Right lung (tissue), 5 donors: Measurements from ENCODE around the gene SLC43A1. TPM values are rescaled to one million over a fixed set of nuclear protein-coding genes. Genes with fewer than 3 reads are reported as not detected.
"Not testable (repeated sequence)": the region's sequence is repeated elsewhere in the genome, so short reads cannot be mapped to it uniquely, and the experiment has no call there.

Experiments used
- DNase-seq, 2 donors: peaks; one replicate each; pipeline ENCODE4 v3.0.0-alpha.2; 2013
- polyA plus RNA-seq, 5 donors: library from polyadenylated mRNA; unstranded; fragments of 120-200 nt; gene quantifications; one replicate each; pipeline versions ENCODE4 v1.2.1 to v1.2.3, GENCODE V29; 2013; ENCODE audit warnings: inconsistent platforms in 1 of 5, low replicate concordance in 1 of 5; ENCODE audit not compliant: insufficient read length in 5 of 5, insufficient read depth in 1 of 5

Gene SLC43A1
- polyA plus RNA-seq, 5 donors = 11.6 to 18.5 (median 16.7) TPM

GRCh38 chr11:57460758-57461749 is 54.4 kb downstream of the SLC43A1 start:
- no peak for DNase-seq

- DNase-seq = peak in 1 of 2 donors; percentile 42
Observed at GRCh38 chr11:57460022-57460757, 55.3 kb downstream of the SLC43A1 start, which contains the start of gene RTN4RL2. TSS of gene RTN4RL2 (plus strand) at chr11:57460528. CDS start at chr11:57460866, 338 bp downstream.

GRCh38 chr11:57459164-57460021 is 56.1 kb downstream of the SLC43A1 start:
- no peak for DNase-seq

GRCh38 chr11:57458410-57459163 is 56.9 kb downstream of the SLC43A1 start:
- no peak for DNase-seq

- no peak for DNase-seq
Observed at GRCh38 chr11:57458060-57458409, 57.5 kb downstream of the SLC43A1 start.

DNA sequence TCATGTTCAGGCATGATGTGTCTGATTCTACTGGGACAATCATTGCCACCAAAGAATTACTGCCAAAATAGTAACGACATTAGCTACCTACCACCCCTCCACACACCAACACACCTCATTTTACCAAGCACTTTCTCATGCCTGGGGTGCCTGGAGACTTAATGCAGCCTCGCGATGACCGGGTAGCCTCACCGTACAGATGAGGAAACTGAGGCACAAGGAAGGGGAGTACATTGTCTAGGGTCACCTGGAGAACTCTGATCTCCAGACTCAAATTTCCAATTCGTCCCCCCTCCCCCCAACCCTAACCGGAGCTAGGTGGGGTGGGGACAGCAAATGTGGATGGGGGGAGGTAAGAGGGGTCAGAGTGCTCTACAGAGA is 57.9 kb downstream of the SLC43A1 start:
- no peak for DNase-seq

- DNase-seq = peak; percentile 74 to 82
Observed at GRCh38 chr11:57456960-57457642, 58.4 kb downstream of the SLC43A1 start.

DNA sequence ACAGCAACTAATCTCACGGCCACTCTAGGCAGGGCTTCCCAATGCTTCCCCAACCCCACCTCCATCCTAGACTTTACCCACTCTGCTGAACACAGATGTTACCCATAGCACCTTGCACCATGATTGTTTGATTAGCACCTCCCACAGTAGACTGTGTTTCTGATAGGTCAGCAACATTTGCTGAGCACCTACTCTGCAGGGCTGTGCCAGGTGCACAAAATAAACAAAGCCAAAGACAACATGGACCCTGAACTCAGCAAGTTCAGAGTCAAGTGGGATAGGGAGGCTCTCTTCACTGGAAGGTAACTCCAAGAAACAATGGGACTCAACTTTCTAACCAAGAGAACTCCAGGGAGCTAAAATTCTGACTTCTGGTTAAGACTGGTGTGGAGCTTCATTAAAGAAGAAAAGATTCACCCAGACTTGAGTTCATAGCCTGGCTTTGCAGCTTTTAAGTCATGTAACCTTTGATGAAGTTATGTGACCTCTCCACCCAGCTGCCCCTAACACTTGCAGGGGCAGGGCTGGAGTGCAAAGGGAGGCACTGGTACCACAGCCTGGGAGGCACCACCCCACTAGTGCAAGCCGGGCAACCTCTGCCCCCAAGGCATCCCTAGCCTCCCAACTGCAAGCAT is 61.8 kb downstream of the SLC43A1 start:
- DNase-seq = no peak

DNA sequence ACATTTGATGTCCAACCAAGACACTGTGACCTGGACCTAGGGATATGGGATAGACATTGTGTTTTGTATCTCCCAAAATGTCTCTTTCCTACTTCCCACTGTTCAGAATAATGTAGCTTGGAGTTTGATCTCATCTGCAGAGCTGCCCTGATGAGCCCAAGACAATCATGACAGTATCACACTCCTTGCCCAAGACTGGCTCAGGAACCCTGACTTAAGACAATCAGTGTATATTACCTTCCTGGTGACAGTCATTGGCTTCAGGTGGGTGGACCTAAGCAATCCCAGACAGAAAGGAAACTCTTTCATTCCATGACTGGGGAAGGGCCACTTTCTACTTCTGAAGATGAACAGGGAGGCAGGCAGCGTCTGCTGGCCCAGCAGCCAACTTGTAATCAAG is 69.4 kb downstream of the SLC43A1 start:
- no peak for DNase-seq

DNA sequence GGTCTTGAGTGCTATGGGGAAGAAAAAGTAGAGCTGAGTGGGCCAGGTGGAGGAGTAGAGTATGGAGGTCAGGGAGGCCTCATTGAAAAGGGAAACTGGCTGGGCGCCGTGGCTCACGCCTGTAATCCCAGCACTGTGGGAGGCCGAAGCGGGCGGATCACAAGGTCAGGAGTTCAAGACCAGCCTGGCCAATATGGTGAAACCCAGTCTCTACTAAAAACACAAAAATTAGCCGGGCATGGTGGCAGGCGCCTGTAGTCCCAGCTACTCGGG is 70.4 kb downstream of the SLC43A1 start:
- DNase-seq = not testable (repeated sequence)

DNA sequence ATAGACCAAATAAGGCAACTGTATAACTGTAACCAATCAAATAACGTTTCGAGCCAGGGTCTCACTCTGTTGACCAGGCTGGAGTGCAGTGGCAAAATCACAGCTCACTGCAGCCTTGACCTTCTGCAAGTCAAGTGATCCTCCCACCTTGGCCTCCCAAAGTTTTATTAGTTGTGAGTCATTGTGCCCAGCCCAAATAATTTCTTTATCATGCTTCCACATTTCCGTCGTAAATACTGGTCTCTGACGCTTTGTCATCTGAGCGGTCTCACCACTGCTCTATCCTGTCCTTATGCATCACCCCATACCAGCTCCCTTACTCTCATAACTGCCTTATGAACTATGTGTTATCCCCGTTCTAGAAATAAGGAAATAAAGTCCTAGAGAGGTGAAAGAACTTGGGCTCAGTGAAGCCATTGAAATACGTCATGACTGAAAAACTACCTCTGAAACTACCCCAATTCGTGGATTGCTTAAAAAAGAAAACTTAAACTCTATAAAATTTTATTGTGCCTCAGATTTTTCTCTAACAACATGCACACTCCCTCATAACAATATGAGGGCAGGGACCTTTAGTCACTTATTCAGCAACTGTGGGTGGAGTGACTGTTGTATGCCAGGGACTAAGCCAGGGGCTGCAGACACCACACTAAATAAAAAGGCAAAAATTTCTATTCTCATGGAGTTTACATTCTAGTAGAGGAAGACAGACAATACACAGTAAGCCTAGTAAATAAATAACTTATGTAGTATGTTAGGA is 71.0 kb downstream of the SLC43A1 start:
- DNase-seq = no peak

GRCh38 chr11:57440744-57441414 is 74.6 kb downstream of the SLC43A1 start:
- no peak for DNase-seq

GRCh38 chr11:57439786-57440185 is 75.7 kb downstream of the SLC43A1 start:
- no peak for DNase-seq

- DNase-seq = no peak
Observed at GRCh38 chr11:57438345-57439285, 76.9 kb downstream of the SLC43A1 start.

DNA sequence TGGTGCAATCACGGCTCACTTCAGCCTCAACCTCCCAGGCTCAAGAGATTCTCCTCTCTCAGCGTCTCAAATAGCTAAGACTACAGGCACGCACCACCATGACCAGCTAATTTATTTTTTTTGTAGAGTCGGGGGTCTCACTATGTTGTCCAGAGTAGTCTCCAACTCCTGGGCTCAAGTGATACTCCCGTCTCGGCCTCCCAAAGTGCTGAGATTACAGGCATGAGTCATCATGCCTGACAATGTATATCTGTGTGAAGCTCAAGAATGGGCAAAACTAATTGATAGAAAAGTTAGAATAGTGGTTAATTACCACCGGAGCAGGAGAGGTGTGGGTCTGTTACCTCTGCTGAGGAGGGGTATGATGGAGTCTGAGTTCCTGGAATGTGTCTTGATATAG is 79.5 kb downstream of the SLC43A1 start:
- DNase-seq = no peak

- peak; percentile 77 to 85 for DNase-seq
Observed at GRCh38 chr11:57434640-57435546, 80.6 kb downstream of the SLC43A1 start.
